GM10847 (cell line): Measurements from ENCODE around the gene TNFRSF18.

Experiments
- POLR2A ChIP-seq: IDR thresholded peaks from 2 replicates; pipeline ENCODE4 v1.6.1; 2011; ENCODE audit not compliant: insufficient read length; ENCODE audit errors: extremely low read depth

TNFRSF18 gene

GRCh38 chr1:1162597-1163537, 43.5 kb downstream of the TNFRSF18 start:
- no peak for TF ChIP-seq POLR2A

GRCh38 chr1:1161683-1162079, 44.7 kb downstream of the TNFRSF18 start:
- no peak for TF ChIP-seq POLR2A

DNA sequence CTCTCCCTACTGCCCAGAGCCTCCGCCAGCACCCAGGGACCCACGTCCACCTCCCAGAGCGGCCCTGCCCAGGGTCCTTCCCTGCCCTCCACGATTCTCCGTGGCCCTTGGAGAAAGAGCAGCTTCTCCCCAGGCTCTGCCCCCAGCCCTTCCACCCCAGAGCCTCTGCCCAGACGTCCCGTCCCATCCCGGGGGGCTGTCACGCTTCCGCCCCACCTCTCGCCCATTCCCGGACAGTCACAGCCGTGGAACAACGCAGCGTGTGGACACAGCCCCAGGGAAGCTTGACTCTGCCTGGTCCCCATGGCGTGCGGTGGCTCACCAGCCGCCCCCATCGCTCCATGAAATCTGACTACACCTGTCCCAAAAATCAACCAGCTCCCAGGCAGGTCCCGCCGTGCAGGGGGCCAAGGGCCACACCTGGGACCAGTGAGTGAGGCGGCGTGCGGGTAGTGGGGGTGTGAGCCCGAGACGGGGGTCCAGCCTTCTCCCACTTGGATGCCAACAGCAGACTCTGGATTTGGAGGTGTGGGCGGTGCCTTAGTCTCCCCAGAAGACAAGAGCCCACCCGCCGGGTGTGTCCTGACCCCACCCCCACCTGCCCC, 45.2 kb downstream of the TNFRSF18 start:
- no peak for TF ChIP-seq POLR2A

- TF ChIP-seq POLR2A: no peak
Observed at GRCh38 chr1:1160281-1160930, 46.0 kb downstream of the TNFRSF18 start.

DNA sequence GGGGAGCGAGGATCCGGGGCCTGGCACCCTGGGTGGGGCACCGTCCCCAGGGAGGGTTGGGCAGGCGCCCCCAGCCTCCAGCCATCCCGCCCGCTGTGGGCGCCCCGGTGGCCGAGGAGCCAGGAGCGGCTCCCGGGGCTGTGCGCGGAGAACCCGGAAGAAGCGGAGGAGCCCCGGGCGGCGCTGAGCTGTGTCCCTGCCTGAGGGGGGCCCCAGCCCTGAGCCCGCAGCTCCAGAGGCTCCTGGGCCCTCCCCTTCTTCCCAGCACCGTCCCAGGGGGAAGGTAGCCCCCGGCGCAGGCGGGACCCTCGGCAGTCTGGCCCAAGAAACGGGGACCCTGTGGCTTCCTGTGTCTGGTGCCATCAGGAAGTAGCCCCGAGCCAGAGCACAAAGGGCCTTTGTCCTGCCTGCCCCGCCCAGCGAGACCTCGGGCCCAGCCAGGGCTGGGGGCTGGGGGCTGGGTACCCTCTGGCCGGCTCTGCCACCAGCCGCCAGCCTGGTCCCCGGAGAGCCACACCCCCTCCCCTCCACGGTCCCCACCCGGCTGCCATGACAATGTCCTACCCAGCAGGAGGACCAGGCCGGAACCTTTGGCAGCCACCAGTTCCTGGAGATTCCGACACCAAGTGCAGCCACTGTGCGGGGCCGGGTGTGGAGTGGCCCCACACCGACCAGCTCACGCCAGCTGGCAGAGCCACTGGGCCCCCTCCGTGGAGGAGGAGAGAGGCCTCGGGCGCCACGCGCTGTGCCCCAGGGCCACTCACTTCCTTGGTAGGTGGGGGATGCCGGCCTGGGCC, 48.3 kb downstream of the TNFRSF18 start:
- TF ChIP-seq POLR2A: no peak

DNA sequence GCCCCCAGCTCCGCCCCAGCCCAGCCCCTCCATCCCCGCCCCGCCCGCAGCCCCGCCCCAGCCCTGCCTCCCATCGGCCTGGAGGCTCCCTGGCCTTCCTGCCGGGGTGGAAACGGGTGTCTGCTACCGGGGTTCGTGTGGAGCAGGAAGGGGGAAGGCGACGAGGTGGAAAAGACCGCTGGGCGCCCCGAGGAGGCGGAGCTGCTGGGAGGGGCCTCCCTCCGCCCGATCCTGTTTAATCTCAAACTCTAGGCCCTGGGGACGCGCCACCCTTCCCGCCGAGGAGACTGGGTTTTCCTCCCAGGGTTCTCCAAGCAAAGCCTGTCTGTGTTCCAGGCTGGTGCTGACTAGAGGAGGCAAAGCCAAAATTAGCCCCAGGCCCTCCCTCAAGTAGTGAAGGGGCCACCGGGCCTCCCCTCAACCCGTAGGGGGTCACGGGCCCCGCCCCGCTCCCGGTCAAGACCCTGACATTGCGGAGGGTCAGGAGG, 48.9 kb downstream of the TNFRSF18 start:
- peak; percentile 49 for TF ChIP-seq POLR2A

- TF ChIP-seq POLR2A: no peak
Observed at GRCh38 chr1:1157033-1157365, 49.4 kb downstream of the TNFRSF18 start.

DNA sequence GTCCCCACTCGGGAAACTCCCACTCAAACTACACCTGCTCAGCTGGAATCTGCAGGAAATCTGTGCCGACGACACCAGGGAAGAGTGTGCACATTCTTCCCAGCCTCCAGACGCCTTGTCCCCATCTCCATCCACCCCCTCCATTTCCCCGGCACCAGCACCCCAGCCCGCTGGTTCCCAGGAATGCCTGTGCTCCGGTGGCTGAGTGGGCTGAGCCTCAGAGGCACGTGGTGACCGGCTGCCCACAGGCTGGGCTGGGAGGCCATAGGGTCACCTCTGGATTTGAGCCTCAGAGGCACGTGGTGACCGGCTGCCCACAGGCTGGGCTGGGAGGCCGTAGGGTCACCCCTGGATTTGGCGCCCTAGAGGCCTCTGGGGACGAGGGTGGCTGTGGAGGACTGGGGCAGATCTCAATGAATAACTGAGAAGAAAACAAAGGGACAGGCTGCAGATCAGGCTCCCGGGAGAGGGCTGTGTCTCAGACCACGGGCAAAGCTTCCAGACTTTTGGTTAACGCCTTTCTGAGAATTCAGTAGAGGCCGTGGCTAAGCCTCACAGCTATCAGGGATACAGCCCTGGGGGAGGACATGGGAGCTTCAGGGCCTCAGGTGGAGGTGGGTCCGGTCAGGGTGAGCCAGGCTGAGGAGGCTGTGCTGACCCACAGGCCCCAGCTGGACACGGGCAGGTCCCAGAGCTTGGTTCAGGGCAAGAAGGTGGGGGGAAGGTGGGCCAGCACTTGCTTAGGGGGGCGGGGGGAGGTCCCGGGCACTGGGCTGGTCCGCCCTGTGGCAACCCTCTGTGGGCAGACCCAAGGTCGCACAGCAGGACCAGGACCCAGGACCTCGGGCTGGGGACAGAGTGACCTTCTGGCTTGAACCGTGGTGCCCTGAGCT, 50.0 kb downstream of the TNFRSF18 start:
- TF ChIP-seq POLR2A: no peak

- TF ChIP-seq POLR2A: no peak
Observed at GRCh38 chr1:1155258-1155657, 51.1 kb downstream of the TNFRSF18 start.

GRCh38 chr1:1153874-1154273, 52.5 kb downstream of the TNFRSF18 start:
- no peak for TF ChIP-seq POLR2A
